ENCODE data around the gene P2RY6.

Gene P2RY6

GRCh38 chr11:73281796-73282660 is 9.9 kb downstream of the P2RY6 start:
- DNase-seq: no peak

- no peak for DNase-seq
Measured at GRCh38 chr11:73283276-73284000, 11.3 kb downstream of the P2RY6 start.

GRCh38 chr11:73284106-73284505 is 12.0 kb downstream of the P2RY6 start:
- no peak for DNase-seq

DNA sequence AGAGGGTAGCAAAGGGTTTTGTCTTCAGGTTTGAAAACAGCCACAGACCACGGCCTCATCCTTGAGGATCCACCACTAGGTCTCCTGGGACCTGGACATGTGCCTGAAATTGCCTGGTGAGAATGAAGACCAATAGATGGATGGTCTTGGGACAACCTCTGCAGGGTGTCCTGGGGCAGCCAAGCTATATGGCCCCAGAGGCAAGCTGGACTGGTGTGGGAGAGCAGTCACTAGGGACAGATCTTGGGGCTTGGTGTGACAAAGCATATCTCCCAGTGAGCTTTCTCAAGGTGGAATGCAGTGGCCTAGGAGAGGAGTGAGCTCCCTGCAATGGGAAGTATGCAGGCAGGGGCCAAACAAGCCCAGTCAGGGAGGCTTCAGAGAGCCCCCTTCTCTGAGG is 13.6 kb downstream of the P2RY6 start:
- no peak for DNase-seq

DNA sequence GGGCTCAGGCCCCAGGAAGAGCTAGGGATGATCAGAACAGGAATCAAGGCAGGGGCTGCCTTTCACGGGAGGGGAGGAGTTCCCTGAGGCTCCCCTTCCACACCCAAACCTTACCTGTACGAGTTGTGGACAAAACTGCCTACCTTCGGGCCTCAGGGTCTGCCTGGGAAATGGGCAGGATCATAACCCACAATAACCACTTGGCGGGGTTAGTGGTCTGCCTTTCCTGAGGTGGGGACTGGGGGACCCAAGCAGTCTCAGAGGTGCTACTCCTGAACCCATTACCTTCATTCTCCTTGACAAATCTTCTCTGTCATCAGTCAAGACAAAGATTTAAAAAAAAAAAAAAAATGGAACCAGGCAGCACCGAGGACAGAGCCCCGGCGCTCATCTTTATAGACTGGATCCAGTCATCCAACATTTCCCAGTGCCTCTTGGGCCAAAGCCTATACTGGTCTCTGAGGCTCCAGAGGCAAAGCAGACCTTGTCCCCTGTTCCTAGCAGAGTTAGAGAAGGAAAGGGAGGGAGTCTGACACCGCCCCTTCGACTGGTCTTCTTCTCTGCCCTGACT is 14.2 kb downstream of the P2RY6 start:
- no peak for DNase-seq

DNA sequence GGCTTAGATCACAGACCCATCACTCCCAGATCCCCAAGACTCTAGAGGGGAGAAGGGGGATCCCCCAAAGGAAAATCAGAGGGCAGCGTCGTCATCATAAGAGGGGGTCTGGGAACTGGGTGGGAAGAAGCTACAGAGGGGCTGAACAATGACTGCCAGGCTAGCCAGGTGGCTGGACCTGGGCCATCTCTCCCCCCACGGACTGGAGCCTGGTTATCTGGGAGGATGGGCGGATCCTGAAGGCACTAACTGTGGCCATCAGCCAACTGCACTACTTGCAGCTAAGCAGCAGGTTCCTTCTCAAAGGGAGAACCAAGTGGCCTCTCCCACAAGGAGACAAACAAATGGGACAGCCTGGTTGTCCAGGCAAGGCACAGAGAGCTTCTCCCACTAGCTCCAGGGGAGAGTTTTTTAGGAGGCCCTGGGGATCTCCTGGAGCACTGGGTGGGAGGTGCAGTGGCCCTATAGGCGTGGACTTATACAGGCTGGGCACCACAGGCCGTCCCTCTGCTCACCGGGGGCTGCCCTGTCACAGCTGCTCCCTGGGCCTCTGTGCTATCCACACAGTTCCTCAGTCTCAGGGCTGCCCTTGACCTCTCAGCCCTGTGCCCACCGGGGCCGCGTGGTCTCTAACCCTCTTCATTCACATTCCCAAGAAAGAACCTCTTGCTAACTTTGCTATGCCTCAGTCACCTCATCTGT is 15.4 kb downstream of the P2RY6 start:
- DNase-seq: peak; percentile 58

- peak; percentile 78 for DNase-seq
Measured at GRCh38 chr11:73288192-73288872, 16.2 kb downstream of the P2RY6 start.

DNA sequence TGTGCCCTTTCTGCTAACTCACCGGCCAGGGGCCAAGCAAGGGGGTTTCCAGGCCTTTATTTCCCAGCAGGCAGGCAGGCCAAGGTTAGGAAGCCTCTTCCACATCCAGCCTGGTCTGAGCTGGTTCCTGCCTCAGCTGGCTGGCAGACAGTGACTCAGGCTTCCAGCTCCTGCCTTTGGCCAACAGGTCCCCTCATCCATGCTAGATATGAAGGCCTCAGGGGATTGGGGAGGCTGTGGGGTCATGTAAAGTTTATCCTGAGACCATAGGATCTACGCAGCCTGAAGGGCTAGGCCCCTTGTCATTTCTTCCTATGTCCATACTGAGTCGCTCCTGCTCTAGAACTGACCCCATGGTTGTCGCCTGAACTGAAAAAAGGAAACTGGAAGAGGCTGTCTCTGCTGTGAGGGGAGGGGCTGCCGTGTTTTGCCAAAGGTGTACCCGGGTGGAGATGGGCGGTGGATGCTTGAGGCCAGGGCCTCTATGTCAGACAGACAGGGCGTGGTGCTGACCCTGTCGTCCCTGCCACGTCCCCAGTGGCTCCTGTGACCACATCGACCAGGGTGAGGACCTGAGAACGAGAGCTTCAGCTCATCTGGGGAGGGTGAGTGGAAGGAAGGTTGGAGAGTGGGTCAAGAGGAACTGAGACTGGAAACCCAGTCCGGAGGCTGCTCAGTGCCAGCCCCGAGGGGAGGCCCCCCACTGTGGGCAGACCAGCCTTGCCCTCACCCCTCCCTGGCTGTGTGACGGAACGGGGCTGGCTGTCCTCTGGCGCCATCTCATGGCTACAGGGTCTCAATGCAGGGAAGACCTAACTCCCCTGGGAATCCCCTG is 17.0 kb downstream of the P2RY6 start:
- peak; percentile 97 for DNase-seq

DNA sequence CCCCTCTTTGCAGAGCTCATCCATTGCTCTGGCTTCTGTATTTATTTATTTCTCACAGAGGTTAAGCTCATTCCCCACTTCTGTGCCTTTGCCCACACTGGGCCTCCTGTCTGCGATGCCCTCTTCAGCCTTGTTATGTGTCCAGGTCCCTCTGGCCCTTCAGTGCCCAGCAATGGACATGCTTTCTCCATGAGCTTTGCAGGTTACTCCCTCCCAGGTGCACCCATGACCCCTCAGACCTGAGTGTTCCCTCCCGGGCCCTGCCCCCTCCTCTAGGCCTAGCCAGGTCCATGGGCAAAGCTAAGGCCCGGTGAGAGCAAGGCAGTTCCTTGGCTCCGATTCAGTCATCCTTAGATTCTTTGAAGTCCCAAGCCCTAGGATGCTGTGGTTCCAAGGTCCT is 18.4 kb downstream of the P2RY6 start:
- no peak for DNase-seq

DNA sequence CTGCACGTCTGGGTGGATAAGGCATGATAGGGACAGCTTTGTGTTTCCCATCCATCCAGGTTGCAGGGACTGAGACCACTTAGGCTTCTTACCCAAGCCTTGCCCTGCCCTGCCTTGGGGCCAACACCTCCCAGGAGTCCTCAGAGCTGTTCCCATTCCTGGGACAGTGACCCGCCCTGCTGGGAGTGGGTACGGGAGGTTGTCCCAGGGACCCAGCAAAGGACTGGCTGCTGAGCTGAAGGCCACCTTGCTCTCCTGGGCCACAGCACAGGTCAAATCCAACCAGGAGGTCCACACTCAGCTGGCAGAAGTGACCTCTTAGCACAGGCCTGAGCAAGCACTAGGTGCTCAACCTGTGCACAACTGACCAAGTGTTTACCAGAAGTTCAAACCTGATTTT is 19.1 kb downstream of the P2RY6 start:
- DNase-seq: no peak

- DNase-seq: no peak
Measured at GRCh38 chr11:73291781-73292524, 19.8 kb downstream of the P2RY6 start.

- DNase-seq: no peak
Measured at GRCh38 chr11:73292525-73292894, 20.4 kb downstream of the P2RY6 start.

GRCh38 chr11:73293356-73293936 is 21.3 kb downstream of the P2RY6 start:
- no peak for DNase-seq

DNA sequence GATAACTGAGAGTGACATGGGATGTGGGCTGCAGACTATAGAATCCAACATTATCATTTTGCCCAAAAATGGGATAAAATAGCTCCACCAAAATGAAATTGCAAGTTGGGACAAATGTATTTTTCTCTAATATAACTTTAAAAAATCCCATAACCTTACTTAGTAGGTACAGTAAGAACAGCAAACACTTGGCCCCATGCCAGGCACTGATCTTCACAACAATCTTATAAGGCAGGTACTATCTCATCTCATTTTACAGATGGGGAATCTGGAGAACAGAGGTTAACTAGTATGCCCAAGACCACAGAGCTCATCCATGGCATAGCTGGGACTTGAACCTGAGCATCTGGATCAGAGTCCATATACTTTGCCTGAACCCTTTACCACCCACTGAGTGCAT is 22.5 kb downstream of the P2RY6 start:
- DNase-seq: no peak

- peak; percentile 98 for DNase-seq
Measured at GRCh38 chr11:73295241-73295995, 23.3 kb downstream of the P2RY6 start.

- DNase-seq: no peak
Measured at GRCh38 chr11:73295996-73296318, 23.8 kb downstream of the P2RY6 start.

DNA sequence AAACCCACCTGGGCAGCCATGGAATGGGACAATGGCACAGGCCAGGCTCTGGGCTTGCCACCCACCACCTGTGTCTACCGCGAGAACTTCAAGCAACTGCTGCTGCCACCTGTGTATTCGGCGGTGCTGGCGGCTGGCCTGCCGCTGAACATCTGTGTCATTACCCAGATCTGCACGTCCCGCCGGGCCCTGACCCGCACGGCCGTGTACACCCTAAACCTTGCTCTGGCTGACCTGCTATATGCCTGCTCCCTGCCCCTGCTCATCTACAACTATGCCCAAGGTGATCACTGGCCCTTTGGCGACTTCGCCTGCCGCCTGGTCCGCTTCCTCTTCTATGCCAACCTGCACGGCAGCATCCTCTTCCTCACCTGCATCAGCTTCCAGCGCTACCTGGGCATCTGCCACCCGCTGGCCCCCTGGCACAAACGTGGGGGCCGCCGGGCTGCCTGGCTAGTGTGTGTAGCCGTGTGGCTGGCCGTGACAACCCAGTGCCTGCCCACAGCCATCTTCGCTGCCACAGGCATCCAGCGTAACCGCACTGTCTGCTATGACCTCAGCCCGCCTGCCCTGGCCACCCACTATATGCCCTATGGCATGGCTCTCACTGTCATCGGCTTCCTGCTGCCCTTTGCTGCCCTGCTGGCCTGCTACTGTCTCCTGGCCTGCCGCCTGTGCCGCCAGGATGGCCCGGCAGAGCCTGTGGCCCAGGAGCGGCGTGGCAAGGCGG is 24.5 kb downstream of the P2RY6 start:
- no peak for DNase-seq

- DNase-seq: no peak
Measured at GRCh38 chr11:73297231-73297590, 25.1 kb downstream of the P2RY6 start.

DNA sequence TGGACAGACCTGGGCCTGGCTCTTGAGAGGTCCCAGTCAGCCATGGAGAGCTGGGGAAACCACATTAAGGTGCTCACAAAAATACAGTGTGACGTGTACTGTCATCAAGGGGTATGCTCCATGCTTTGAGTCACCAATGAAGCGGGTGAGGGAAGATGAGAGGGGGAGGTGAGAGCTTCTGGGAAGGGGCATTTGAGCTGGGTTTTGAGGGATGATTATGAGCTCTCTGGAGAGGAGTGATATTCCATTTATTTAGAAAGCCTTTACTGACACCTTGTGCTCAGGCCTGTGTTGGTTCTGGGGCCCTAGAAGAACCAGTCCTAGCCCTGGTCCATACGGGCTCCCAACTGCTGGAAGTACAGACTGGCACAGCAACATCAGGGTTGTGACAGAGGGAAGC is 25.6 kb downstream of the P2RY6 start:
- DNase-seq: no peak

Measured in OCI-M1 (cell line).